SK-N-SH (cell line): Measurements from ENCODE around the gene COL23A1. TPM values are rescaled to one million over a fixed set of nuclear protein-coding genes. Genes with fewer than 3 reads are reported as not detected.

Experiments
- CTCF ChIA-PET: fragments of 300-600, 350-600 bp; formaldehyde crosslinking; extraction: SDS; loops from one replicate; lab custom pipeline; 2021; lab: Yijun Ruan, JAX
- POLR2A ChIA-PET: fragments of 350-600 bp; sonication (Branson Sonifier 250); formaldehyde crosslinking; extraction: SDS; loops from one replicate; lab custom pipeline; 2020; ENCODE audit warnings: antibody characterized with exemption, inconsistent platforms; lab: Yijun Ruan, JAX
- DNase-seq: peaks from one replicate; pipeline ENCODE4 v3.0.0; 2012
- H2AFZ ChIP-seq: fragments of 200-600 bp; sonication (generic); 2 replicates; pipeline ENCODE4 v1.8.1; 2016; ENCODE audit warnings: antibody characterized with exemption, mild to moderate bottlenecking, low read depth
- H3F3A ChIP-seq: fragments of 200-600 bp; sonication (generic); replicated peaks from 2 replicates; pipeline ENCODE3; 2016; ENCODE audit warnings: antibody characterized with exemption, mild to moderate bottlenecking; ENCODE audit not compliant: insufficient read depth
- H3K27ac ChIP-seq, 2 experiments: fragments of 200-500 bp in 1 of 2; fragments of 200-600 bp in 1 of 2; sonication (Bioruptor generic) in 1 of 2; sonication (generic), shearing (Covaris generic) in 1 of 2; 2 replicates each; pipeline versions ENCODE4 v1.5.1 to v1.6.1; 2014 to 2016; ENCODE audit warnings: low read depth in 2 of 2, inconsistent platforms in 1 of 2, low read length in 1 of 2, mild to moderate bottlenecking in 1 of 2, mixed read lengths in 1 of 2
- H3K27me3 ChIP-seq: fragments of 200-600 bp; sonication (generic), shearing (Covaris generic); 2 replicates; pipeline ENCODE4 v1.6.1; 2016; ENCODE audit warnings: mixed run types; ENCODE audit not compliant: insufficient read depth
- H3K36me3 ChIP-seq, 2 experiments: fragments of 200-500 bp in 1 of 2; fragments of 200-600 bp in 1 of 2; sonication (Bioruptor generic) in 1 of 2; sonication (generic) in 1 of 2; replicated peaks in 1 of 2; 2 replicates each; pipeline versions ENCODE3 to v1.5.1; 2014 to 2016; ENCODE audit warnings: low read length in 1 of 2, mild to moderate bottlenecking in 1 of 2; ENCODE audit not compliant: insufficient read depth in 2 of 2, control insufficient read depth in 1 of 2
- H3K4me1 ChIP-seq, 2 experiments: fragments of 200-500 bp in 1 of 2; fragments of 200-600 bp in 1 of 2; sonication (Bioruptor generic) in 1 of 2; sonication (generic), shearing (Covaris generic) in 1 of 2; 2 replicates each; pipeline versions ENCODE4 v1.5.1 to v1.6.1; 2014 to 2016; ENCODE audit warnings: low read depth in 1 of 2, low read length in 1 of 2, mixed run types in 1 of 2; ENCODE audit not compliant: insufficient read depth in 2 of 2, control insufficient read depth in 1 of 2
- H3K4me2 ChIP-seq: fragments of 200-600 bp; sonication (generic), shearing (Covaris generic); 2 replicates; pipeline ENCODE4 v1.6.1; 2017; ENCODE audit warnings: mixed run types
- H3K4me3 ChIP-seq, 2 experiments: fragments of 200-500 bp in 1 of 2; fragments of 200-600 bp in 1 of 2; sonication (Bioruptor generic) in 1 of 2; sonication (generic), shearing (Covaris generic) in 1 of 2; 2 replicates each; pipeline versions ENCODE4 v1.5.1 to v1.8.1; 2014 to 2016; ENCODE audit warnings: low read depth in 2 of 2, inconsistent platforms in 1 of 2, low read length in 1 of 2, mild to moderate bottlenecking in 1 of 2, mixed read lengths in 1 of 2, moderate library complexity in 1 of 2
- H3K79me2 ChIP-seq: fragments of 200-600 bp; sonication (generic); 2 replicates; pipeline ENCODE4 v1.8.1; 2017; ENCODE audit warnings: mild to moderate bottlenecking; ENCODE audit not compliant: insufficient read depth
- H3K9ac ChIP-seq: fragments of 200-600 bp; sonication (generic); 2 replicates; pipeline ENCODE4 v1.6.1; 2017; ENCODE audit warnings: mixed run types
- H3K9me2 ChIP-seq: fragments of 200-600 bp; sonication (generic); 2 replicates; pipeline ENCODE4 v1.6.1; 2017; ENCODE audit warnings: mixed run types
- H3K9me3 ChIP-seq: fragments of 200-600 bp; sonication (generic); 2 replicates; pipeline ENCODE4 v1.6.1; 2017; ENCODE audit warnings: mixed run types, mild to moderate bottlenecking, moderate library complexity
- H4K20me1 ChIP-seq: fragments of 200-600 bp; sonication (generic); 2 replicates; pipeline ENCODE4 v1.6.1; 2017; ENCODE audit warnings: mild to moderate bottlenecking, mixed run types; ENCODE audit not compliant: insufficient read depth
- CHD2 ChIP-seq: fragments of 150-350 bp; IDR thresholded peaks from 2 replicates; pipeline ENCODE4 v1.6.1; 2018; ENCODE audit warnings: low read length; ENCODE audit not compliant: partially characterized antibody
- EZH2phosphoT487 ChIP-seq: fragments of 200-600 bp; sonication (generic); IDR thresholded peaks from 2 replicates; pipeline ENCODE4 v1.6.1; 2017; ENCODE audit warnings: low read depth, mixed run types, mild to moderate bottlenecking, antibody characterized with exemption, moderate library complexity, borderline replicate concordance
- GATA2 ChIP-seq: sonication (generic); formaldehyde crosslinking; IDR thresholded peaks from 2 replicates; pipeline ENCODE4 v1.5.0; 2020; ENCODE audit warnings: mild to moderate bottlenecking, missing genetic modification reagents
- MAX ChIP-seq: IDR thresholded peaks from 2 replicates; pipeline ENCODE4 v1.4.0; 2012; ENCODE audit warnings: low read depth
- MEF2A ChIP-seq: IDR thresholded peaks from 2 replicates; pipeline ENCODE4 v1.4.0; 2012; ENCODE audit warnings: low read depth, borderline replicate concordance
- NRF1 ChIP-seq: IDR thresholded peaks from 2 replicates; pipeline ENCODE4 v1.6.1; 2012; ENCODE audit warnings: low read depth, mild to moderate bottlenecking, low read length
- RAD21 ChIP-seq: IDR thresholded peaks from 2 replicates; pipeline ENCODE4 v1.6.1; 2012; ENCODE audit warnings: mild to moderate bottlenecking, low read length
- RCOR1 ChIP-seq: fragments of 150-350 bp; IDR thresholded peaks from 2 replicates; pipeline ENCODE4 v1.6.1; 2017; ENCODE audit warnings: antibody characterized with exemption, low read length
- REST ChIP-seq: IDR thresholded peaks from 2 replicates; pipeline ENCODE4 v1.6.1; 2012; ENCODE audit warnings: mild to moderate bottlenecking, low read depth, low read length, moderate library complexity
- TEAD4 ChIP-seq: IDR thresholded peaks from 2 replicates; pipeline ENCODE4 v1.4.0; 2012; ENCODE audit warnings: mild to moderate bottlenecking, borderline replicate concordance; ENCODE audit not compliant: insufficient read depth
- USF1 ChIP-seq: IDR thresholded peaks from 2 replicates; pipeline ENCODE4 v1.4.0; 2012; ENCODE audit warnings: low read depth, borderline replicate concordance
- USF2 ChIP-seq: fragments of 150-350 bp; IDR thresholded peaks from 2 replicates; pipeline ENCODE4 v1.6.1; 2017; ENCODE audit warnings: antibody characterized with exemption, low read length, low read depth, borderline replicate concordance
- YY1 ChIP-seq: IDR thresholded peaks from 2 replicates; pipeline ENCODE4 v1.4.0; 2012; ENCODE audit warnings: low read depth, mild to moderate bottlenecking
- ZBTB33 ChIP-seq: IDR thresholded peaks from 2 replicates; pipeline ENCODE4 v1.4.0; 2012; ENCODE audit warnings: low read depth, borderline replicate concordance
- WGBS: methylation state at CpG from one replicate; pipeline ENCODE4 v1.1.6; 2017; ENCODE audit warnings: low lambda C conversion rate; 5-methylcytosine and 5-hydroxymethylcytosine counted together
- polyA plus RNA-seq, 3 experiments: library from polyadenylated mRNA; depleted of rRNA; stranded (reverse); fragments of >200 nt; gene quantifications; 2 replicates each; pipeline ENCODE4 v1.2.3, GENCODE V29; 2012

COL23A1 gene
- polyA plus RNA-seq, 1 of the 3 experiments (the other 2 are of a cell fraction) = 0.10 TPM

GRCh38 chr5:178423431-178423830 is 166.8 kb downstream of the COL23A1 start (continued):
- TF ChIP-seq ZBTB33 = no peak
- no peak for TF ChIP-seq USF2
- TF ChIP-seq GATA2 (CRISPR knock-in tag) = no peak
- TF ChIP-seq EZH2phosphoT487 = no peak

- H3K36me3 ChIP-seq = no peaks in the 10 kb centered on the region
- CTCF ChIA-PET = interaction anchor here (1.1 to 1.7 kb wide), 5 partner anchors 13 to 139 kb away, joined by 3 to 6 read pairs (median 4); no protein-coding TSS in a partner anchor
- TF ChIP-seq NRF1 = no peak
Measured at GRCh38 chr5:178422400-178422775, 167.8 kb downstream of the COL23A1 start.

GRCh38 chr5:178421699-178422399 is 168.3 kb downstream of the COL23A1 start:
- peak; percentile 11 for DNase-seq
- 37% methylated on average over 16 of the region's 17 CpGs for WGBS
- Histone ChIP-seq H3K4me1 (peaks cover 0 to 71% of the 10 kb centered on the region in 2 experiments; a peak in 1 of 4 replicates), H3K27ac (peak overlapping the region in 1 of 2 experiments; percentile 47; a peak in 1 of 4 replicates), H3K4me3 (no peak overlapping the region), H3K36me3 (no peaks in the 10 kb centered on the region), H2AFZ (no peak overlapping the region), H3K9ac (no peak overlapping the region), H3K9me3 (no peaks in the 10 kb centered on the region), H3F3A (no peaks in the 10 kb centered on the region), H3K9me2 (no peaks in the 10 kb centered on the region), H3K79me2 (no peaks in the 10 kb centered on the region), H3K4me2 (no peak overlapping the region), H3K27me3 (no peaks in the 10 kb centered on the region), H4K20me1 (no peaks in the 10 kb centered on the region)
- ChIA-PET CTCF (interaction anchor here (1.0 to 1.7 kb wide), 6 partner anchors 13 to 141 kb away, joined by 3 to 6 read pairs (median 4); no protein-coding TSS in a partner anchor), POLR2A (no interaction called here)
- TF ChIP-seq TEAD4 (no peak), REST (no peak), CHD2 (no peak), MEF2A (no peak), USF1 (no peak), YY1 (no peak), RCOR1 (no peak), MAX (no peak), NRF1 (no peak), RAD21 (no peak)

More at GRCh38 chr5:178422400-178422775, 167.8 kb downstream of the COL23A1 start:
- POLR2A ChIA-PET = interaction anchor here (0.6 kb wide), 1 partner anchor 50 kb away, joined by 3 read pairs; no protein-coding TSS in a partner anchor
- peak; percentile 32 for DNase-seq
- no peak overlapping the region for H3K4me3 ChIP-seq
- H3K9me3 ChIP-seq = no peaks in the 10 kb centered on the region
- peak overlapping the region in 1 of 2 experiments; percentile 47; a peak in 1 of 4 replicates for H3K27ac ChIP-seq
- 55% methylated on average over 5 of the region's 11 CpGs for WGBS
- no peak overlapping the region for H3K9ac ChIP-seq
- H3K27me3 ChIP-seq = no peaks in the 10 kb centered on the region
- no peaks in the 10 kb centered on the region for H3K9me2 ChIP-seq
- no peaks in the 10 kb centered on the region for H3F3A ChIP-seq
- peaks cover 0 to 66% of the 10 kb centered on the region in 2 experiments; a peak in 1 of 4 replicates for H3K4me1 ChIP-seq
- H3K79me2 ChIP-seq = no peaks in the 10 kb centered on the region
- no peak overlapping the region for H2AFZ ChIP-seq
- no peak overlapping the region for H3K4me2 ChIP-seq
- no peaks in the 10 kb centered on the region for H4K20me1 ChIP-seq
